HG03439 (cell line): ENCODE data around the gene MDGA2.
"Not testable (repeated sequence)": the region's sequence is repeated elsewhere in the genome, so short reads cannot be mapped to it uniquely, and the experiment has no call there.

ENCODE experiments used
- ATAC-seq: cut with Tn5 transposase; IDR thresholded peaks from one replicate; pipeline ENCODE4 v1.9.1; 2021; ENCODE audit warnings: mild to moderate bottlenecking, moderate library complexity; ENCODE audit not compliant: unreplicated experiment

The MDGA2 gene

DNA sequence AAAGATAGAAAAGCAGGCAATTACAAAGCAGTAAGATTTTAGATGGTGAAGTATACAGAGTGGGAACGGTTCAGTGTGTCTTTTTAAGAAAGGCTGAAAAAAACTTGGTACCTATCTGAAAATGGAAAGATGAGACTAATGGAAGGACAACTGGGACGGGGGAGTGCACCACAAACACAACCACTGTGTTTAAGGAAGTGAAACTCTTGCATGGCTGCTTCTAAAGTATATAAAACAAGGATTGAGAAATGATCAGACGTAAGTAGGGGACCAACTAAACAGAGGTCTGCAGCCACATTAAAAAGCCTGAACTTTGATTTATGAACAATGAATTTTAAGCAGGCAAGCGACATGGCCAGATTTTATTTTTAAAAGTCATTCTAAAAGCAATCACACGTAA is 328.6 kb downstream of the MDGA2 start:
- no peak for ATAC-seq

DNA sequence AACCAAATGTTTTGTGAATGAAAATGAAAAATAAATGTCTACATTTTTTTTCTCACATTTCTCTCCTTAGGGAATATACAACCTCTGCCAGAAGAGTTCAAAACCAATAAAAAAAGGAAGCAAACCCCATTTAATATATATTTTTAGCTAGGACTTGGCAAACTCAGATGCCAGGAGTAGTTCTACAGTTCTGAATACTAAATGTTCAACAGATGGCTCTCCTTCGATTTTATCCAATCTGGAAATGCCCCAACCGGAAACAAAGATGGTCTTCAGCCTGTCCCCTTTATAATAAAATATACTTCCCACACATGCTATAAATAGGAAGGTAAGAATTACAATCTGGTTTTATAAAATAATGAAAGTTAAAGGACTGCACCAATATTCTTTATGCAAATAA is 330.4 kb downstream of the MDGA2 start:
- ATAC-seq = no peak

DNA sequence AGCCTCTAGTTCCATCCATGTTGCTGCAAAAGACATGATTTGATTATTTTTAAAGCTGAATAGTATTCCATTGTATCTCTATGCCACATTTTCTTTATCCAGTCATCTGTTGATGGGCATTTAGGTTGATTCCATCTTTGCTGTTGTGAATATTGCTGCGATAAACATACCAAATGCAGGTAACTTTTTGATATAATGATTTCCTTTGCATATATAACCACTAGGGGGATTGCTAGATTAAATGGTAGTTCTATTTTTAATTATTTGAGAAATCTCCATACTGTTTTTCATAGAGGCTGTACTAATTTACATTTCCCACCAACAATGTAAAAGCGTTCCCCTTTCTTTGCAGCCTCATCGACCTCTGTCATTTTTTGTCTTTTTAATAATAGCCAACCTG is 342.5 kb downstream of the MDGA2 start:
- ATAC-seq = no peak

DNA sequence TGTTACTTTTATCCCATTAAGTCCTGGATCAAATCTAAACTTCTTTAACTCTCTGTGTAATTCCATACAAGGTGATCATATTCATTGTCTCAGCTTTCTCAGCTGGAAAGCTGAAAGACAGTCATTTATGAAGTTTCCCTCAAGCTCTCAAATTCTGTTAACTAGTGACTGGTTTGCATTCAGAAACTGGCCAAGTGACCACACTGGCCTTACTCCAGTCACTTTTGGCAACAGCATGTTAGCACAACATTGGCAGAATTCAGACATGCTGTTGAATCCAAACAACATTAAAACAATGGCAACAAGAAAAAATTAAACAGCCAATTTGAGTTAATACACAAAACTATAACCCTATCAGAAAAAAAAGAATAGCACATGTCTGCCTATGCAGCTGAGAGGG is 343.3 kb downstream of the MDGA2 start:
- no peak for ATAC-seq

DNA sequence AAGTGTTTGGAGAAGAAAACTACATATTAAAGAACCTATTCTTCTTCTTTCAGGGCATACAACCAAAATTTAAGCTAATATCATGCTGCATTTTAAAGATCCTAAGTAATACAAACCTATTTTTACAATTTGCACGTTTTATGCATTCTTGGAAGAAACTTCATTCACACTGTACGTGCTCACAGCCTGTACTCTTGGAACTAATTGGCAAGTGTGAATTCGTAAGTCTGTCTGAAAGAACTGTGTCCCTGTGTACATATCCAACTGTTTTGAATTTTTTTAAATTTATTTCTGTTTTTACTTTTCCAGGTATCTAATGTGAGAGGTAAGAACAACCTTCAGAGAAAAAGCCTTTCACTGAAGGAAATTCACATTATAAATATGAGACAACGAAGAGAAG is 347.0 kb downstream of the MDGA2 start:
- ATAC-seq = no peak

DNA sequence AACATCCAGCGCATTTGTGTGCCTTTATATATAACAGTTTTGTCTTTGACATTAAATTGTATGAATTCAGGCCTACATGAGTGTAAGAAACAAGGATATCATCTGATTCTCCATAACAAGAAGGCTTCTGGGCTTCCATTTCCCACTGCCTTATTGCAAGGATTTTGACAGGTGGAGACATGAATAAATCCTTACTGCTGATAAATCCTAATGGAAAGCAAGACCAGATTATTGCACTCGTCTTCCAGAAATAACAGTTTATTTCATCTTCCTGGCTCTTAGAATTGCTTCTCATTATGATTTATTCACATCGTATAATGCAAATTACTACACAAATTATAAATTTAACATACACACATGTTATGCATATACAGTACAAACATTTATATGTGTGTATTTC is 348.1 kb downstream of the MDGA2 start:
- ATAC-seq = no peak

DNA sequence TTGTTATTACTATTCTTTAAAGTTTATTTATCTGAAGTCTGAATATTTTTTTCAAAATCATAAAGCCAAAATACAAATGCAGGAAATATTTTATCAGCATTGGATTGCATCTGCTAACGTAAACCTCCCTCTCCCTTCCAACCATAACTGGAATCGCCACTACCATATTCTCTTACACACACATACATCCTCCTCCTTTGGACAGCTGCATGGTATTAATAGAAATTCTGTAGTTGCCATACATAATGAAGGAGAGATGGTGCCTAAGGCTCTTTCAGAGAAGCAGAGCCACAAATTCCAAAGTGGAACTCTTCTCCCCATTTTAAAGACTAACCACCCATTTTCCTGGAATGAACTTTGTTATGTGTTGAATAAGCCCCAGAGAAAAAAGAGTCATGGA is 352.7 kb downstream of the MDGA2 start:
- ATAC-seq = no peak

DNA sequence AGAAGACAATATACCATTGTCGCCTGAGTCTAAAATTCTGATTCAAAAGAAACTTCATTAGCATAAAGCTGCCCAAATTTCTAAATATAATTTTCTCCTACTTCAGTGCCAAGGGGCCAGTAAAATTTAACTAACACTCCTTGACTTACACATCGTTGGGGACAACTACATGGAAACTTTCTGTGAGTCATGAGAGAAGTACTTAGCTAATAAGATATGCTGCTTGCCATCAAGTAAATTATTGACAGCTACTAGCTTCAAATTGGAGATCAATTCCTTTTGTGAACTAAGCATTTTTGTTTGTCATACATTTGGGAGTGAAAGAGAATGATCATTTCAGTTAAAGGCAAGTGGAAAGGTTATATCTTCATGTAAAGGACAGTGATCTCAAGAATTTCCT is 373.3 kb downstream of the MDGA2 start:
- no peak for ATAC-seq

DNA sequence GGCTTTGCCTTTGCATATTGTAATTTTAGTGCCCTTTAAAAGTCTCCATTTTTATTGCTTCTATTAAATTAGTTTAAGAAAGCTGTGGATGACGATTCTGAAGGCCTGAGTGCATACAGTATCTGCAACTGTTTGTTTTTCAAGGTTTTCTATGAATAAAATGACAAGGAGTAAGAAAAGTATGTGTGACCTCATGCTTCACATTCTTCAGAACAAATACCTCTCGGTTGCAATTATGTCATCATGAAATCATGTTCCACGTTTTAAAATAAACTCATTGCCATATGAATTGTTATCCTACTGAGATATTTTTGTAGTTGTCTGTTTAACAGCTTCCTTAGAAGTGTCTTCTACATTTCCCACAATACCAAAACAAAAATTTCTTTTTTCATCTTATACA is 374.6 kb downstream of the MDGA2 start:
- ATAC-seq = no peak

DNA sequence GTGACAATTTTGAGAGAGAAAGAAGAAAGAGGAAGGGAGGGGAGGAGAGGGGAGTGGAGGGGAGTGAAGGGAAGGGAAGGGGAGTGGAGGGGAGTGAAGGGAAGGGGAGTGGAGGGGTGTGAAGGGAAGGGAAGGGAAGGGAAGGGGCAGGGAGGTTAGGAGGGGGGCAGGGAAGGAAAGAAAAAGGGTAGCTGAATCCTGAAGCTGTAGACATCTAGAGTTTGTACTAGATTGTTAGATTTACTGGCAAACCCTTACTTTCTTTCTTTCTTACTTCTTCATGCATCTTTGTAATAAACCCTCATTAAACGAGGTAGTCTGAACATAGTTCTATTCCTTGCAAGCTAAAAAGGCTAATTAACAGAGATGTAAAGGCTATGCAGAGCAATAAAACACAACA is 378.0 kb downstream of the MDGA2 start:
- no peak for ATAC-seq

DNA sequence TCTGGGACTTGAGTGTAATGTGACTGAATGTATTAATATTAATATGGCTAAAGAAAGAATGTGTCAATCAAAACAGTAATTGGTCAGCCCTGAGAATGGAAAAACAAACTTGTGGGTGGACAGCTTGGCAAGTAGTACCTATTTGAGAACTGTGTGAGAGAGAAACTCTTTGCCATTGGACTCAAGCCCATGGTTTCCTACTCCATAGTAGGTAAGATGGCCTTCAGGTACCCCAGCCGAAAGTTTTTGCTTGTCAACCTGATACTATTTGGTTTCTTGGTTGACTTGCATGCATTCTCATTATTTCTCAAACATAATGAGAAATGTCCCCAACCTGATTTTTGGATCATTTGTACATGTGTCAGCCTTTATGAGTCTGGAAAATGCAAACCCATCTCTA is 391.1 kb downstream of the MDGA2 start:
- ATAC-seq = no peak

DNA sequence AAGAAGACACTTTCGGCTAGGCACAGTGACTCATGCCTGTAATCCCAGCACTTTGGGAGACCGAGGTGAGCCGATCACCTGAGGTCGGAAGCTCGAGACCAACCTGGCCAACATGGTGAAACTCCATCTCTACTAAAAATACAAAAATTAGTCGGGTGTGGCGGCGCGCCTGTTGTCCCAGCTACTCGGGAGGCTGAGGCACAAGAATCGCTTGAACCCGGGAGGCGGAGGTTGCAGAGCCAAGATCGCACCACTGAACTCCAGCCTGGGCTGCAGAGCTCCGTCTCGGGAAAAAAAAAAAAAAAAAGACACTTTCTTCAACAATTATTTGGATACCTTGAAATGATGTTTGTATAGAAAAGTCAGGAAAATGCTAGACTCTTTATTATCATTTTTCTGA is 393.6 kb downstream of the MDGA2 start:
- ATAC-seq = not testable (repeated sequence)

DNA sequence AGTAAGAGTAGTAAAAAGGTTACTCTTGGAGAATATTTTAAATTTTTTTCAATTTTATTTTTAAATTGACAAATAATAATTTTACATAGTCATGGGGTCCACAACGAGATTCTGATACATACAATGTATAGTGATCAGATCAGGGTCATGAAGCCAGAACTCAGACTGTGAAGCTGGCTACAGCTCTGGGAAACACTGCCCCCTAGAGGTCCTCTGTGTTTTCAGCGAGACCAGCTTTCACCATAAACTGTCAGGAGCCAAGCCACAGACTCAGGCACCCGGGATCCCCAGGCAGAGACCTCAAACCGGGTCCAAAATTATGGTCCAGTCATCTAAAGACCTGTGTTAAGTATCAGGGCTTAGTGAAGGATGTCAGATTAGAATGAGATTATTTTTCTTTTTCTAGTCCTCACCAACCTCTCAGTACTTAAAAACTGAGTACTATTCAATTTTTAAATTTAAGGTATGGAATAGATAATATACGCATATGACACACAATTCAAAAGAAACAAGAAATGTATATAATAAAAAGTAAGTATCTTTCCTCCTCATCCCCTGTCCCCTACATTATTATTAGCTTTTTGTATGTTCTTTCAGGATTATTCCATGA is 397.1 kb downstream of the MDGA2 start:
- peak; percentile 88 for ATAC-seq

DNA sequence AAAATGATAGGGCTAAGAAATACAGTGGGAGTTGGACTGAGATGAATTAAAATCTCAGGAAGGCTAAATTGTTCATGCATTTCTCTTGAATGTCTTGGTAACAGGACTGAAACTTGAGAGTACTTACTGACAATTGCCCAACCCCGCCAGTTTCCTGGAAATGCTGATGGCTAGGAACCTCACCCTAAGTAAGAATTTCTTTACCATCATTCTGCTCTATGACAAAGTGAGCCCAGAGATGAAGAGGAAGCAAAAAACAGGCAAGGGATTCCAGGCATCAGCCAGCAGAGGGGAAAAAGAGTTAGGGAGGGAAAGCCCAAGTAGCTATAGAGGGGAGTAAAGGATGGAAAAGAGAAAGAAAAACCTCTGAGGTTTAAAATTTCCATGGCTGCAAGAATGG is 397.7 kb downstream of the MDGA2 start:
- no peak for ATAC-seq

DNA sequence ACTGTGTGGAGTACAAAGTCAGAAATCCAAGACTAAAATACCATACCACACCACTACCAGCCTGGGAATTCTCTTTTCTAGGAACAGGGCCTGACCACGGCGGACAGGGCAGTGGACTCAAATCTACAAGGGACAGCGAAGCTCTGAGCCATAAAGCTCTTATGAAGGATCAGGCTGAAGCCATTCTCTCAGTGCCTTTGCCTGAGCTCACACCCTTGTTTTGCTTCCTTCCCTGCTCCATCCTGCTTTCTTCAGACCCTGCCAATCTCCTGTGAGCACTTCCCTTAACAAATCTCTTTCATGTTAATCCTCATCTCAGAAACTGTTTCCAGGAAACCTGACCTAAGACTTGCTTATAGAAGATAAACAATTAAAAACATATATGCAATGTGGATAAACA is 398.5 kb downstream of the MDGA2 start:
- ATAC-seq = no peak

DNA sequence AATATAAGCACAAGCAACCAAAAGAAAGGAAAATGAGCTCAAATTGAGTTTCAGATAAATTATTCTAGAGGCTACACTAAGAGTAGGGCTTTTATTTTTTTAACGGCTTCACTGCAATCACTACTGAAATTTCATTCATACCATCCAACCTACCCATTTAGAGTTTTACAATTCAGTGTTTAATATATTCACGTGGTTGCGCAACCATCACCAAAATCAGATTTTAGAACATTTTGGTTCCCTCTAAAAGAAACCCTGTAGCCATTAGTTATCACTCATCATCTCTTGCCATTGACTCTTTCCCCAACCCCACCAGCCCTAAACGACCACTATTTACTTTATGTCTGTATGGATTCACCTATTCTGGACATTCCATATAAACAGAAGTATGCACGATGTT is 401.5 kb downstream of the MDGA2 start:
- no peak for ATAC-seq

DNA sequence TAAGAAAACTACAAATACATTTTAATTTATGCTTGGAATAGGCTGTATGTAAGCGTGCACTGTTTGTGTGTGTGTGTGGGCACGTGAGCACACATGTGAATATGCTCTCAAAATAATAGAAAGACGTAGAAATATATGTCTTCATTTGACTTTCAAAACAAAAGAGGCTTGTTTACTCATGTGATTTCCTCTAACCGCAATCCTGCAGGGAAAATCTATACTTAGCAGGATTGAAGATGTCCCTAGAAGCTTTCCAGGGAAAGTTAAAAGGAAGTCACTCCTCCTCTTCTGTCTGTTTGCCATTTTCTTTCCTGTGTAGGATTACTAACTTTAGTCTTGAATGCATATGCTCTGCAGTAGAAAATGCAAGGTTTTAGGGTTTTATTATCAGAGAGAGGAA is 404.7 kb downstream of the MDGA2 start:
- no peak for ATAC-seq

DNA sequence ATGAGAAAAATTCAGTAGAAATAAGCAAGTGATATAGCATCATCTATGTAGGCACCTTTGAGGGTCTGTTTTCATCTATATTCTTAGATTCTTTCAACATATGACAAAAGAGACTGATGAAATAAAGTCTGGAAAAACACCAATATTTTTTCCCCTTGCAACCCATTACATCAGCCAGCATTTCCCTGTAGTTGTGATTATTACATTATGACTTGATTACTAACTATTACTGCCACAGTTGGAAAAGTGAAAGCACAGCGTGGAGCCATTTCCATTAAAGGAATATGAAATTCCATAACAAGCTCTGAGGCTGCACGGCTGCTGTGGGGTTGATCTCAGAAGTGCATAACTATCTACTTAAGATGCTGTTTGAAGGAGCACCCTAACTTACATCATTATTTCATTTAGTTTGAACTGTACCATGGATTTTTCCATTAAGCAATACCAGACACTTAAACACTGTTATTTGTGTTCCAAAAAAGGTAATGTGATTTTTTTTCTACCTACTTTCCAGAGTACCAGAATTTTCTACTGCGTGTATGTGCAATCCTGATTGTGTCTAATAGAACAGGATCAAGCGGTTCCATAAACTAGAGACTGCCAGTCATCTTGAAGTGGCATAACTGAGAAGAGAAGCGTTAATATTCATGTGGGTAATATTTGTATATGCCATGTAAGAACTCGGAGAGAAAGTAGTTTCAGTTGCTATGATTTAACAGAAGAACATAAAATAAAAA is 405.5 kb downstream of the MDGA2 start:
- ATAC-seq = no peak

DNA sequence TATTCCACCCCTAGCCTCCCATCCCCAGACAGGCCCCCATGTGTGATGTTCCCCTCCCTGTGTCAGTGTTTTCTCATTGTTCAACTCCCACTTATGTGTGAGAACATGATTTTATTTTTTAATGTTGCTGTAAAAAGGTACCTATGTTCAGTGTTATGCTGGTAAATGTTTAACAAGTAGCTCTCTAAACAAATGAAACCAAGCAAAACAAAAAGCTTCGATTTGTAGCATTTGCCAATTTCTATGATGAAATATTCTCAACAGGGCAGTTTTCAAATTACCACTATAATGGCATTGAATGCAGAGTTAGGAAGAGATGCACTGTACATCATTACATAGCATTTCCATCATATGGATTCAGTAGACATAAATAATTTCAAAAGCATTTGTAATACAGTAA is 410.6 kb downstream of the MDGA2 start:
- ATAC-seq = no peak

DNA sequence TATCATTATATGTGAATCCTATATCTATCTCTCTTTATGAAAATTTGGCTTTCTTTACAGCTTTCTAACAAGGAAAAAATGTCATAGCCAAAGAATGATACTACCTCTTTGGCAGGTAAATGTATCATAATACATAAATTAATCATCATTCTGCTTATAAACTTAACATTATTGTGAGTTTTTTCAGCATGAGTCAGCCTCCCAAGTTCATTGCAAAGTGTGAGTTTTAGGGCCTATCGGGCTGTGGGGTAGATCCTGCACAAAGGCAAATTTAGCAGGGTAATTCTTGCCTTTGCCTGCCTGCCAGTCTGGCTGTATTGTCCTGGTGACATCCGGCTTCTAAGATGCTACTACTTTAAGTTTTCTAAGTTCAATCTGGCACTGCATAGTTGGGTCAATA is 412.6 kb downstream of the MDGA2 start:
- ATAC-seq = no peak

DNA sequence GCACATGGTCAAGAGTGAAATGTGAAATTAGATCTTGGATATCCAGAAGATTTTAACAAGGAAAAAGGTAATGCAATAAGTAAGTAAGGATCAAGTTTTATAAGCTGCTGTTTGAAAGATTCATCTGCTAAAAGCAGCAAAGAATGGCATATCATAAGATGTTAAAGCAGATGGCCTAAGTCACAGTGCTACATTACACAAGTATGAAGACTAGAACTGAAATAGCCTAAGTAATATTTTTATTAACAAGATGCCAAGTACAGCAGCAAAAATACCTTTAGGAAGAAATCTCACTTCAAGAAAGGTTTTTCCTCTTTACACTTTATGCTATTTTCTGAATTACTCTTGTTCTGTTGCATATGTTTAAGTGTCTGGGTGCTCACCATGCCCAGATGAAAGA is 414.1 kb downstream of the MDGA2 start:
- ATAC-seq = no peak

DNA sequence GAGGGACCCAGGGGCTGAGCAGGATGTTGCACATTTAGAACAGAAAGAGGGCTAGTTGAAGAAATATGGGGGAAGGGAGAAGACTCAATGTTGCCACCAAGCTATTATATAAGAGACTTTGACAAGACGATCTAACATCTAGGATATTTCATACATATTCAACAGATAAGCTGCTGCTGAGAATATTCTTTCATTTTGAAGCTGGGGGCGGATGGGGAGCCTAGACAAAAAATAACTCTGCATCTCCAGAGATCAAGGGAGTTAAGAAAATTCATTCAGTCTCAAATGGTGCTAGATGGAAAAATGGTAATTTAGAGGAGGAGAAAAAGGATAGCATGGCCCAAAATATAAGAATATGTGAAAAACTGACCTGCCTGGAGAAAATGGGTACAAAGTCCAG is 415.6 kb downstream of the MDGA2 start:
- ATAC-seq = no peak

DNA sequence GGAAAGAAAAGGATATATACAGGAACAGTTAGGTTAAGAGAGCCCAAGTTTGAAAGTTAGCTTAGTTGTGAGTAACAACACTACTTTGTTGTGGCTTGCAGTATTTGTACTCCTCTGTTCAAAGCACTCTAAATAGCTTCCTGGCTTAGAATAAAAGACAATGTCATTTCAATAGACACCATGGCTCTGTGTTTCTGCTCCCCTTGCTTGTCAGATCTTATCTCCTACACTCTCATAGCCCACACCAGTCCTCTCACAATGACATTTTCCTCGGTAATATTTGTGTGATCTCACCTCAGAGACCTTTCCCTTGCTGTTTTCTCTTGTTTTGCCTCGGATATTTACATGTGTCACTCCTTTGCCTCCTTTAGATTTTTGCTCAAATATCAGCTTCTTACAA is 418.4 kb downstream of the MDGA2 start:
- ATAC-seq = no peak
